Choroid plexus epithelial cell (primary cell): ENCODE results near the gene PPP1R2C.

Experiments
- DNase-seq: peaks from one replicate; pipeline ENCODE4 v3.0.0-alpha.2; 2010; ENCODE audit warnings: low read depth
- H3K4me3 ChIP-seq: 2 replicates; pipeline ENCODE4 v1.5.1; 2011; ENCODE audit warnings: low read depth, mild to moderate bottlenecking, control low read depth, low read length, moderate library complexity
- CTCF ChIP-seq: conservative IDR thresholded peaks from 2 replicates; pipeline ENCODE4 v1.5.1; 2011; ENCODE audit warnings: low read depth, mild to moderate bottlenecking, control low read depth, inconsistent platforms, low read length, moderate library complexity

The PPP1R2C gene

GRCh38 chrX:42738552-42738951 is 39.4 kb downstream of the PPP1R2C start:
- DNase-seq = no peak
- TF ChIP-seq CTCF = no peak
- H3K4me3 ChIP-seq = no peak overlapping the region

- no peak for TF ChIP-seq CTCF
- no peak overlapping the region for H3K4me3 ChIP-seq
- no peak for DNase-seq
Observed at GRCh38 chrX:42735250-42735649, 42.7 kb downstream of the PPP1R2C start.

GRCh38 chrX:42732506-42732905 is 45.5 kb downstream of the PPP1R2C start:
- peak; percentile 41 for DNase-seq
- TF ChIP-seq CTCF = no peak
- H3K4me3 ChIP-seq = no peak overlapping the region
